GM12878 (cell line): Measurements from ENCODE around the gene NSG2. TPM values are rescaled to one million over a fixed set of nuclear protein-coding genes. Genes with fewer than 3 reads are reported as not detected.

Experiments used
- ATAC-seq: fragments of 200-7000 bp; cut with Tn5 transposase; 3 replicates; pipeline ENCODE4 v1.9.1; 2020; ENCODE audit warnings: mild to moderate bottlenecking, moderate library complexity
- BruUV-seq: library from RNA; stranded (reverse); fragments of 400-500 nt; replicated peaks from 2 replicates; lab custom pipeline; 2021; lab: Mats Ljungman, UMichigan
- CTCF ChIA-PET: fragments of 300-600 bp; sonication (Branson Sonifier 250); formaldehyde crosslinking; extraction: SDS; loops from one replicate; lab custom pipeline; 2021; ENCODE audit warnings: inconsistent platforms; lab: Yijun Ruan, JAX
- POLR2A ChIA-PET: fragments of 350-600 bp; formaldehyde crosslinking; extraction: SDS; loops from one replicate; lab custom pipeline; 2021; ENCODE audit warnings: inconsistent platforms; lab: Charles Lee
- RAD21 ChIA-PET: fragments of 300-600 bp; sonication (Branson Sonifier 250); formaldehyde crosslinking; loops from one replicate; lab custom pipeline; 2023; ENCODE audit warnings: antibody characterized with exemption; ENCODE audit not compliant: unreplicated experiment; lab: Charles Lee
- SMC1A ChIA-PET: fragments of 300-600 bp; sonication (Branson Sonifier 250); formaldehyde crosslinking; loops from one replicate; lab custom pipeline; 2023; ENCODE audit not compliant: unreplicated experiment, uncharacterized antibody; lab: Charles Lee
- DNase-seq: peaks from one replicate; pipeline ENCODE4 v3.0.0-alpha.2; 2011; ENCODE audit warnings: low read depth, low spot score
- FAIRE-seq: peaks from 3 replicates; lab custom pipeline; 2011; peaks lifted over from hg19 to GRCh38; lab: Jason Lieb, UNC
- H2AFZ ChIP-seq: 2 replicates; pipeline ENCODE4 v1.6.0; 2011; ENCODE audit warnings: low read depth, low read length, control low read depth; ENCODE audit not compliant: control insufficient read depth
- H3K27ac ChIP-seq: 2 replicates; pipeline ENCODE4 v1.5.1; 2011; ENCODE audit warnings: control low read depth; ENCODE audit not compliant: control insufficient read depth, insufficient read depth
- H3K27me3 ChIP-seq, 2 experiments: replicated peaks in 1 of 2; 2 replicates each; pipeline versions ENCODE4 v1.6.0 to v1.6.1; 2011; ENCODE audit warnings: low read length in 1 of 2; ENCODE audit not compliant: control insufficient read depth in 2 of 2, insufficient read depth in 2 of 2
- H3K36me3 ChIP-seq, 2 experiments: 2 replicates each; pipeline ENCODE4 v1.5.1; 2011; ENCODE audit warnings: low read length in 1 of 2; ENCODE audit not compliant: control insufficient read depth in 2 of 2, insufficient read depth in 2 of 2
- H3K4me1 ChIP-seq: 2 replicates; pipeline ENCODE4 v1.6.1; 2011; ENCODE audit warnings: mild to moderate bottlenecking, low read length, moderate library complexity, mixed read lengths; ENCODE audit not compliant: control insufficient read depth, insufficient read depth
- H3K4me2 ChIP-seq: 2 replicates; pipeline ENCODE4 v1.6.0; 2011; ENCODE audit warnings: control low read depth; ENCODE audit not compliant: control insufficient read depth, insufficient read depth
- H3K4me3 ChIP-seq: fragments of 200-600 bp; sonication (generic); 2 replicates; pipeline ENCODE4 v1.5.1; 2016
- H3K79me2 ChIP-seq: 2 replicates; pipeline ENCODE4 v1.6.0; 2011; ENCODE audit warnings: low read length; ENCODE audit not compliant: control insufficient read depth, insufficient read depth
- H3K9ac ChIP-seq: 2 replicates; pipeline ENCODE4 v1.8.0; 2011; ENCODE audit warnings: low read length, control low read depth, mixed read lengths; ENCODE audit not compliant: control insufficient read depth, insufficient read depth
- H3K9me3 ChIP-seq: replicated peaks from 3 replicates; pipeline ENCODE4 v1.5.1; 2011; ENCODE audit warnings: mild to moderate bottlenecking, low read length; ENCODE audit not compliant: control insufficient read depth, insufficient read depth
- H4K20me1 ChIP-seq: 2 replicates; pipeline ENCODE4 v1.6.0; 2011; ENCODE audit not compliant: control insufficient read depth, insufficient read depth
- BRCA1 ChIP-seq: IDR thresholded peaks from 2 replicates; pipeline ENCODE4 v1.6.1; 2011; ENCODE audit warnings: low read depth, low read length, improper control_type of control experiment
- ETV6 ChIP-seq, 2 experiments: fragments of 450-650 bp in 1 of 2; IDR thresholded peaks in 1 of 2; conservative IDR thresholded peaks in 1 of 2; 2 replicates each; pipeline ENCODE4 v1.6.1; 2014; ENCODE audit warnings: antibody characterized with exemption in 1 of 2, borderline replicate concordance in 1 of 2, low read depth in 1 of 2, mild to moderate bottlenecking in 1 of 2, moderate library complexity in 1 of 2
- HDAC6 ChIP-seq: fragments of 200-600 bp; sonication (generic); IDR thresholded peaks from one replicate; pipeline ENCODE4 v1.8.0; 2017; ENCODE audit warnings: antibody characterized with exemption; ENCODE audit not compliant: unreplicated experiment
- KLF5 ChIP-seq: fragments of 450-650 bp; IDR thresholded peaks from 2 replicates; pipeline ENCODE4 v1.6.1; 2014; ENCODE audit warnings: mild to moderate bottlenecking; ENCODE audit not compliant: partially characterized antibody
- MEF2A ChIP-seq: IDR thresholded peaks from 2 replicates; pipeline ENCODE4 v1.6.1; 2011; ENCODE audit warnings: low read depth, mild to moderate bottlenecking, low read length, moderate library complexity; ENCODE audit not compliant: insufficient read depth
- NBN ChIP-seq: fragments of 450-650 bp; IDR thresholded peaks from 2 replicates; pipeline ENCODE4 v1.6.1; 2016
- PAX5 ChIP-seq: IDR thresholded peaks from 2 replicates; pipeline ENCODE4 v1.6.1; 2011; ENCODE audit warnings: low read depth, low read length, borderline replicate concordance
- SREBF1 ChIP-seq: IDR thresholded peaks from 2 replicates; pipeline ENCODE4 v1.6.1; 2012; ENCODE audit warnings: mild to moderate bottlenecking, low read length
- SREBF2 ChIP-seq: IDR thresholded peaks from 2 replicates; pipeline ENCODE4 v1.6.1; 2012; ENCODE audit warnings: mild to moderate bottlenecking, low read length
- SUZ12 ChIP-seq: fragments of 200-600 bp; sonication (generic); IDR thresholded peaks from one replicate; pipeline ENCODE4 v1.6.1; 2018; ENCODE audit warnings: antibody characterized with exemption, mild to moderate bottlenecking; ENCODE audit not compliant: unreplicated experiment
- TAF1 ChIP-seq: IDR thresholded peaks from 2 replicates; pipeline ENCODE4 v1.6.1; 2011; ENCODE audit warnings: mild to moderate bottlenecking, low read depth, low read length, borderline replicate concordance
- TBL1XR1 ChIP-seq: IDR thresholded peaks from 2 replicates; pipeline ENCODE4 v1.6.1; 2012; ENCODE audit warnings: low read depth, low read length, improper control_type of control experiment
- TCF3 ChIP-seq: IDR thresholded peaks from 2 replicates; pipeline ENCODE4 v1.6.1; 2012; ENCODE audit warnings: low read depth, mild to moderate bottlenecking, low read length, borderline replicate concordance; ENCODE audit not compliant: insufficient read depth
- YBX1 ChIP-seq: fragments of 450-650 bp; IDR thresholded peaks from 2 replicates; pipeline ENCODE4 v1.6.1; 2016; ENCODE audit warnings: antibody characterized with exemption
- ZNF207 ChIP-seq: fragments of 450-650 bp; IDR thresholded peaks from 2 replicates; pipeline ENCODE4 v1.6.1; 2014; ENCODE audit warnings: antibody characterized with exemption, mild to moderate bottlenecking, borderline replicate concordance
- WGBS: methylation state at CpG from one replicate; pipeline ENCODE4 v1.1.6; 2016; ENCODE audit warnings: low lambda C conversion rate; ENCODE audit not compliant: insufficient replicate concordance, insufficient coverage; ENCODE audit errors: missing lambda C conversion rate; 5-methylcytosine and 5-hydroxymethylcytosine counted together
- in situ Hi-C: fragments of 300-500 bp; cut with MboI; formaldehyde crosslinking; loops from 9 replicates; pipeline ENCODE4 v1.14.3; 2018; ENCODE audit warnings: mixed read lengths
- intact Hi-C: fragments of 100-400 bp; cut with micrococcal nuclease; formaldehyde crosslinking; loops from one replicate; pipeline ENCODE4 v1.14.2; 2022; ENCODE audit not compliant: unreplicated experiment
- polyA plus RNA-seq, 11 experiments: library from polyadenylated mRNA; depleted of rRNA in 4 of 11; unstranded in 6 of 11; stranded (reverse) in 5 of 11; fragments of >200 nt; fragmentation: Nextera tagmentation in 4 of 11; fragmentation: Illumina TruSeq in 1 of 11; extraction: Ambion mirVana in 4 of 11; extraction: Trizol in 1 of 11; gene quantifications; 1 replicate in 1 of 11; 2 replicates in 10 of 11; pipeline versions ENCODE4 v1.2.1 to v1.2.3, GENCODE V29; 2011 to 2016; ENCODE audit warnings: inconsistent platforms in 2 of 11, missing spikeins in 2 of 11, low read depth in 1 of 11
- total RNA-seq, 4 experiments: library from RNA; depleted of rRNA in 3 of 4; stranded (reverse); fragments of >200 nt in 3 of 4; fragmentation: Illumina TruSeq in 1 of 4; extraction: Trizol in 1 of 4; gene quantifications; 2 replicates each; pipeline versions ENCODE4 v1.2.1 to v1.2.3, GENCODE V29; 2013 to 2021
- TF ChIP-seq, protein P1 (sequence below): fragments of 450-650 bp; IDR thresholded peaks from 2 replicates; pipeline ENCODE4 v1.6.1; 2017; ENCODE audit warnings: borderline replicate concordance
- TF ChIP-seq, protein P2 (sequence below): fragments of 450-650 bp; IDR thresholded peaks from 2 replicates; pipeline ENCODE4 v1.6.1; 2016; ENCODE audit warnings: mild to moderate bottlenecking
- TF ChIP-seq, protein P3 (sequence below): fragments of 450-650 bp; conservative IDR thresholded peaks from 2 replicates; pipeline ENCODE4 v1.6.1; 2017; ENCODE audit warnings: mild to moderate bottlenecking, moderate library complexity
- TF ChIP-seq, protein P4 (sequence below): IDR thresholded peaks from 2 replicates; pipeline ENCODE4 v1.6.1; 2011; ENCODE audit warnings: low read depth, low read length, improper control_type of control experiment, borderline replicate concordance

The NSG2 gene
- total and polyA plus RNA-seq, 10 of the 15 experiments (the other 5 are each of a cell fraction or from before 2014, with no cell fraction given): 0.04 to 0.14 TPM; not detected in 8

DNA sequence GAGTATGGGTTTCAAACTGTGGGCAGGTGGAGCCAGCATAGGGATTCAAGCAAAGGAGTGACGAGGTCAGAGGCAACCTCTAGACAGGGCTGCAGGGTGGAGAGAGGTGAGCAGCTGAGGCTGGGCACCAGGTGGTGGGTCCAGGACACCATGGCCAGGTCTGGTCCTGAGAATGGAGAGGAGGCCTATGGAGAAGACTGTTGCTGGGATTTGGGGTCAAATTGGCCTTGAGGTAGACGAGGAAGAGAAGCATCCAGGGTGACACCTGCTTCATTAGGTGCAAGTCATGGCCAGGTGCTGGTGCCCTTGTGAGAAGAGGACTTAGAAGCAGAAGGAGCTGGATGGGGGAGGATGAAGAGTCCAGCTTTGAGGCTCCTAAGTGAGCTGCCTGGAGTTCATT is 99.6 kb downstream of the NSG2 start:
- Histone ChIP-seq H3K4me2 (no peak overlapping the region), H4K20me1 (no peaks in the 10 kb centered on the region), H3K27ac (no peak overlapping the region), H3K9ac (no peak overlapping the region), H2AFZ (no peak overlapping the region), H3K4me1 (no peaks in the 10 kb centered on the region), H3K36me3 (no peaks in the 10 kb centered on the region), H3K9me3 (no peaks in the 10 kb centered on the region), H3K4me3 (no peak overlapping the region), H3K27me3 (no peaks in the 10 kb centered on the region; a peak in 1 of 4 replicates), H3K79me2 (no peaks in the 10 kb centered on the region)
- WGBS: 0% methylated on average over 2 of the region's 2 CpGs
- DNase-seq (no peak), ATAC-seq (no peak), FAIRE-seq (no peak)
- ChIA-PET POLR2A (no interaction called here), CTCF (interaction anchor here (1.5 kb wide), 1 partner anchor 26 kb away, joined by 4 read pairs; no protein-coding TSS in a partner anchor), RAD21 (no interaction called here), SMC1A (no interaction called here)
- TF ChIP-seq KLF5: no peak
- no peak for TF ChIP-seq NBN
- TF ChIP-seq ETV6 (conservative IDR thresholded peaks at IDR 0.05 in 1 of 2, IDR thresholded peaks at IDR 0.05 in 1 of 2; ENCODE audit: borderline replicate concordance in 1 of 2, low read depth in 1 of 2): no peak
- TF ChIP-seq, protein P1, sequence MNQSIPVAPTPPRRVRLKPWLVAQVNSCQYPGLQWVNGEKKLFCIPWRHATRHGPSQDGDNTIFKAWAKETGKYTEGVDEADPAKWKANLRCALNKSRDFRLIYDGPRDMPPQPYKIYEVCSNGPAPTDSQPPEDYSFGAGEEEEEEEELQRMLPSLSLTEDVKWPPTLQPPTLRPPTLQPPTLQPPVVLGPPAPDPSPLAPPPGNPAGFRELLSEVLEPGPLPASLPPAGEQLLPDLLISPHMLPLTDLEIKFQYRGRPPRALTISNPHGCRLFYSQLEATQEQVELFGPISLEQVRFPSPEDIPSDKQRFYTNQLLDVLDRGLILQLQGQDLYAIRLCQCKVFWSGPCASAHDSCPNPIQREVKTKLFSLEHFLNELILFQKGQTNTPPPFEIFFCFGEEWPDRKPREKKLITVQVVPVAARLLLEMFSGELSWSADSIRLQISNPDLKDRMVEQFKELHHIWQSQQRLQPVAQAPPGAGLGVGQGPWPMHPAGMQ: no peak
- TF ChIP-seq, protein P2, sequence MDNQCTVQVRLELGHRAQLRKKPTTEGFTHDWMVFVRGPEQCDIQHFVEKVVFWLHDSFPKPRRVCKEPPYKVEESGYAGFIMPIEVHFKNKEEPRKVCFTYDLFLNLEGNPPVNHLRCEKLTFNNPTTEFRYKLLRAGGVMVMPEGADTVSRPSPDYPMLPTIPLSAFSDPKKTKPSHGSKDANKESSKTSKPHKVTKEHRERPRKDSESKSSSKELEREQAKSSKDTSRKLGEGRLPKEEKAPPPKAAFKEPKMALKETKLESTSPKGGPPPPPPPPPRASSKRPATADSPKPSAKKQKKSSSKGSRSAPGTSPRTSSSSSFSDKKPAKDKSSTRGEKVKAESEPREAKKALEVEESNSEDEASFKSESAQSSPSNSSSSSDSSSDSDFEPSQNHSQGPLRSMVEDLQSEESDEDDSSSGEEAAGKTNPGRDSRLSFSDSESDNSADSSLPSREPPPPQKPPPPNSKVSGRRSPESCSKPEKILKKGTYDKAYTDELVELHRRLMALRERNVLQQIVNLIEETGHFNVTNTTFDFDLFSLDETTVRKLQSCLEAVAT: no peak
- TF ChIP-seq SREBF2: no peak
- TF ChIP-seq YBX1: no peak
- TF ChIP-seq HDAC6: no peak
- TF ChIP-seq MEF2A: no peak
- no peak for TF ChIP-seq ZNF207
- TF ChIP-seq BRCA1: no peak
- no peak for TF ChIP-seq SUZ12
- no peak for TF ChIP-seq TCF3
- no peak for TF ChIP-seq TAF1
- no peak for TF ChIP-seq SREBF1
- TF ChIP-seq, protein P3, sequence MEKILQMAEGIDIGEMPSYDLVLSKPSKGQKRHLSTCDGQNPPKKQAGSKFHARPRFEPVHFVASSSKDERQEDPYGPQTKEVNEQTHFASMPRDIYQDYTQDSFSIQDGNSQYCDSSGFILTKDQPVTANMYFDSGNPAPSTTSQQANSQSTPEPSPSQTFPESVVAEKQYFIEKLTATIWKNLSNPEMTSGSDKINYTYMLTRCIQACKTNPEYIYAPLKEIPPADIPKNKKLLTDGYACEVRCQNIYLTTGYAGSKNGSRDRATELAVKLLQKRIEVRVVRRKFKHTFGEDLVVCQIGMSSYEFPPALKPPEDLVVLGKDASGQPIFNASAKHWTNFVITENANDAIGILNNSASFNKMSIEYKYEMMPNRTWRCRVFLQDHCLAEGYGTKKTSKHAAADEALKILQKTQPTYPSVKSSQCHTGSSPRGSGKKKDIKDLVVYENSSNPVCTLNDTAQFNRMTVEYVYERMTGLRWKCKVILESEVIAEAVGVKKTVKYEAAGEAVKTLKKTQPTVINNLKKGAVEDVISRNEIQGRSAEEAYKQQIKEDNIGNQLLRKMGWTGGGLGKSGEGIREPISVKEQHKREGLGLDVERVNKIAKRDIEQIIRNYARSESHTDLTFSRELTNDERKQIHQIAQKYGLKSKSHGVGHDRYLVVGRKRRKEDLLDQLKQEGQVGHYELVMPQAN: no peak
- TF ChIP-seq, protein P4, sequence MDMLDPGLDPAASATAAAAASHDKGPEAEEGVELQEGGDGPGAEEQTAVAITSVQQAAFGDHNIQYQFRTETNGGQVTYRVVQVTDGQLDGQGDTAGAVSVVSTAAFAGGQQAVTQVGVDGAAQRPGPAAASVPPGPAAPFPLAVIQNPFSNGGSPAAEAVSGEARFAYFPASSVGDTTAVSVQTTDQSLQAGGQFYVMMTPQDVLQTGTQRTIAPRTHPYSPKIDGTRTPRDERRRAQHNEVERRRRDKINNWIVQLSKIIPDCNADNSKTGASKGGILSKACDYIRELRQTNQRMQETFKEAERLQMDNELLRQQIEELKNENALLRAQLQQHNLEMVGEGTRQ: no peak
- no peak for TF ChIP-seq TBL1XR1
- TF ChIP-seq PAX5: no peak
- intact Hi-C loops (no loop called here), in situ Hi-C loops (no loop called here)
- BruUV-seq: no TSS peak
